HG02852 (cell line): Measurements from ENCODE around the gene COX7A1.
"Not testable (repeated sequence)": the region's sequence is repeated elsewhere in the genome, so short reads cannot be mapped to it uniquely, and the experiment has no call there.

Experiments
- ATAC-seq: cut with Tn5 transposase; IDR thresholded peaks from one replicate; pipeline ENCODE4 v1.9.1; 2021; ENCODE audit warnings: mild to moderate bottlenecking, moderate library complexity; ENCODE audit not compliant: unreplicated experiment

Gene COX7A1

DNA sequence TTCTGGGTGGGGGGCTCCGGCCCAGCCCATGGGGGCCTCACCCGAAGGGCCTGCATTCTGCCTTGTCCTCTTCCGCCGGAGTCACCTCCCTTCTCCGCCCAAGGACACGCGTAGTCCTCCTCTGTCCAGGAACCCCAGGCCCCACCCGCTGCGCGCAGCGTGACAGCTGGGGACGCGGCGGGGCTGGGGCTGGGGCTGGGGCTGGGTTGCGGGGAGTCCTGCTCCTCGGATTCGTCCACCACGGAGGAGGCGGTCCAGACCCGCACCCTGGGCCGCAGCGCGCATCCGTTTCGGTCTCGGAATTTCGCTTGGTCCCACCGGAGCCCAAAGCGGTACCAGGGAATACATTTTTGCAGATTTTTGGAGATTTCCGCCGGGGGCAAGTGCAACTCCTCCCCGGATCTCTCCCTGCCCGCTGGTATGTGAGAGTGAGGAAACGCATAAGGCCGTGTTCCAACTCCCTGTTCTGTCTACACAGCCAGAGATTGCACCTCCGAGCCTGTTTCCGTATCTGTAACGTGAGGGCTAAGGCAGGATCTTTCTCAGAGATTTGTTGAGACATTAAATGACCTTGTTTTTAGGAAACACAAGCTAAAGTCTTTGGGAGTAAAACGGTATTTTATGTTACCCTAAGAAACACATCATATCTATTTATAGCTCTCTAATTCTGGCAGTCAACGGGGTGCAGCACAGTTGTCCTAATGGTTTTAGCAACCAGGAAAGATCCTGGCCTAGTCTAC, at the start of gene COX7A1:
Gene COX7A1 (minus strand): TSS at position 96 of the 740 bp plus-strand sequence. CDS start 40 bp downstream, at position 56.
- no peak for ATAC-seq

DNA sequence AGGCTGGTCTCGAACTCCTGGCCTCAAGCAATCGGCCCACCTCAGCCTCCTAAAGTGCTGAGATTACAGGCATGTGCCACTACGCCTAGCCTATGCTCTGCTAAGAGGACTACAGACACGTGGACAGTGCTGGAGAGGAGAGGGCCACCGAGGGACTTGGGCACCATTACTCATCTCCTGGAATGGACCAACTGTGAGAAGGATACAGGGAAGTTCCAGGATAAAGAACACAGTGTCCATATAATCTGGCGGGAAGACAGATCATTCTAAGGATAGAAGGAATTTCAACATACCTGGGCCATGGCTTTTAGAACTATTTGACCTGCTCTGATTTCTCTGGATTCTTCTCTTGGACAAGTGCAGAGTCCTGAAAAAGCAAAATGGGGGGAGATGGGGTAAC, 49.4 kb upstream of the COX7A1 start:
- no peak for ATAC-seq

DNA sequence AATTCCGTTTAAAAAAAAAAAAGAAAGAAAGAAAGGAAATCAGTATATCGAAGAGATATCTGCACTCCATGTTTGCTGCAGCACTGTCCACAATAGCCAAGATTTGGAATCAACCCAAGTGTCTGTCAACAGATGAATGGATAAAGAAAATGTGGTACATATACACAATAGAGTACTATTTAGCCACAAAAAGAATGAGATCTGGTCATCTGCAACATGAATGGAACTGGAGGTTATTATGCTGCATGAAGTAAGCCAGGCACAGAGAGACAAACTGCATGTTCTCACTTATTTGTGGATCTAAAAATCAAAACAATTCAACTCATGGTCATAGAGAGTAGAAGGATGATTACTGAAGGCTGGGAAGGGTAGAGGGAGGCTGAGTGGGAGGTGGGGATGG, 45.9 kb upstream of the COX7A1 start:
- no peak for ATAC-seq

DNA sequence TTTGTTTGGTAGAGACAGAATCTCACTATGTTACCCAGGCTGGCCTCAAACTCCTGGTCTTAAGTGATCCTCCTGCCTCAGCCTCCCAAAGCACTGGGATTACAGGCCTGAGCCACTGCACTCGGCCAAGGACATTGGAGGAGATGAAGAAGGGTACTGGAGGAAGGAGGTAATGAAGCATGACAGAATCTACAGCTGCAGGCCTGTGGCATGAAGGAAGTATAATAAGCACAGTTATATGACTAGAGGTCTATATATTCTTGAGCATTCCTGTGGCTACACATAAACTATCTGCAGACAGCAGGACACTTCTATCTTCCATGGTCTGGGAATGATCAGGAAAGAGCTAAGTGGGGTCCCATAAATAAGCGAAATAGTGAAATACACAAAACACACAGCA, 44.0 kb upstream of the COX7A1 start:
- ATAC-seq = no peak

DNA sequence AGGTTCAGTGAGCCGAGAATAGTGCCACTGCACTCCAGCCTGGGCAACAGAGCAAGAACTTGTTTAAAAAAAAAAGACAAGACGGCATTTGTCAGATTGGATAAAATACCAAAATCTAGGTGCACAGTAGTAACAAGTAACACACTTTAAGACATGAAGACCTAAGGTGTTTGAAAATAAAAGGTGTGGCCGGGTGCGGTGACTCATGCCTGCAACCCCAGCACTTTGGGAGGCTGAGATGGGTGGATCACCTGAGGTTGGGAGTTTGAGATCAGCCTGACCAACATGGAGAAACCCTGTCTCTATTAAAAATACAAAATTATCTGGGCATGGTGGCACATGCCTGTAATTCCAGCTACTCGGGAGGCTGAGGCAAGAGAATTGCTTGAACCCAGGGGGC, 34.5 kb upstream of the COX7A1 start:
- ATAC-seq = not testable (repeated sequence)

DNA sequence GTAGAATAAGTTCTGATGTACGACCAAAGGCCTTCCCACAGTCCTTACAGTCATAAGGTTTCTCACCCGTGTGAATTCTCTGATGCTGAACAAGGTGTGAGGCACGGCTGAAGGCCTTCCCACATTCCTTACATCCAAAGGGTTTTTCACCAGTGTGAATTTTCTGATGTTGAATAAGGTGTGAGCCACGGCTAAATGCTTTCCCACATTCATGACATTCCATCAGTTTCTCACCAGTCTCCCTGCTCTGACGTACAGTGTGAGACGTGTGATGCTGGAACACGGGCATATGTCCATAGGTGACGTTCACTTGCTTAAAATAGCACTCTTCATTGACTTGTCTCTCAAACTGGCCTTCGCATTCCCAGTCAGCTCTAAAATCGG, 31.0 kb upstream of the COX7A1 start:
- no peak for ATAC-seq

DNA sequence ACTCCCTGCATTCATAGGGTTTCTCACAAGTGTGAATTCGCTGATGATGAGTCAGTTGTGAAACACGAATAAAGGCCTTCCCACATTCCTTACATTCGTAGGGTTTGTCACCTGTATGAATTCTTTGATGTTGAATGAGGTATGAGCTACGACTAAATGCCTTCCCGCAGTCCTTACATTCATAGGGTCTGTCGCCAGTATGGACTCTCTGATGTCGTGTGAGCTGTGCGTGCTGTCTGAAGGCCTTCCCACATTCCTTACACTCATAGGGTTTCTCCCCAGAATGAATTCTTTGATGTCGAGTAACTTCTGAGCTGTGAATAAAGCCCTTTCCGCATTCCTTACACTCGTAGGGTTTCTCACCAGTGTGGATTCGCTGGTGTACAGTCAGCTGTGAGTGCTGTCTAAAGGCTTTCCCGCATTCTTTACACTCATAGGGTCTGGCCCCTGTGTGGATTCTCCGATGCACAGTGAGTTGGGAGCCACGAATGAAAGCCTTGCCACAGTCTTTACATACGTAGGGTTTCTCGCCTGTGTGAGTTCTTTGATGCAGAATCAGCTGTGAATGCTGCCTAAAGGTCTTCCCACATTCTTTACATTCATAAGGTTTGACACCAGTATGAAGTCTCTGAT, 30.5 kb upstream of the COX7A1 start:
- no peak for ATAC-seq

DNA sequence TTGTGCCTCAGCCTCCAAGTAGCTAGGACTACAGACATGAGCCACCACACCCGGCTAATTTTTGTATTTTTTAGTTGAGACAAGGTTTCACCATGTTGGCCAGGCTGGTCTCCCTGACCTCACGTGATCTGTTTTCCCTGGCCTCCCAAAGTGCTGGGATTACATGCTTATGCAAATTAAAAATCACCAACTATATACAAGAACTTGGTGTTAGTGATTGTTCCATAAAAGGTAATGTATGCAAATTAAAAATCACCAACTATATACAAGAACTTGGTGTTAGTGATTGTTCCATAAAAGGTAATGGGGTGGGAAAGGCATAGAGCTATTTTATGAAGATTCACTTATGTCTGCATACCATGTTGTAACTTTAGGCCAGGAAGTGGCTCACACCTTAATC, 26.8 kb upstream of the COX7A1 start:
- not testable (repeated sequence) for ATAC-seq

DNA sequence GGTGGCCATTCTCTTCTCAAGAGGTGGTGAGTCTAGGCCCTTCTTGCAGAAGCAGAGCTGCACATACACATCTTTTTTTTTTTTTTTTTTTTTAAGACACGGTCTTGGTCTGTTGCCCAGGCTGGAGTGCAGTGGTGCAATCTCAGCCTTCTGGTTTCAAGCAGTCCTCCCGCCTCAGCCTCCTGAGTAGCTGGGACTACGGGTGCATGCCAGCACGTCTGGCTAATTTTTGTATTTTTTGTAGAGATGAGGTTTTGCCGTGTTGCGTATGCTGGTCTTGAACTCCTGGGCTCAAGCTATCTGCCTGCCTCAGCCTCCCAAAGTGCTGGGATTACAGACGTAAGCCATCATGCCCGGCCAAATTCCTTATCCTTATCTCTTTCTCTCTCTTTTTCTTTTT, 21.6 kb upstream of the COX7A1 start:
- ATAC-seq = not testable (repeated sequence)

DNA sequence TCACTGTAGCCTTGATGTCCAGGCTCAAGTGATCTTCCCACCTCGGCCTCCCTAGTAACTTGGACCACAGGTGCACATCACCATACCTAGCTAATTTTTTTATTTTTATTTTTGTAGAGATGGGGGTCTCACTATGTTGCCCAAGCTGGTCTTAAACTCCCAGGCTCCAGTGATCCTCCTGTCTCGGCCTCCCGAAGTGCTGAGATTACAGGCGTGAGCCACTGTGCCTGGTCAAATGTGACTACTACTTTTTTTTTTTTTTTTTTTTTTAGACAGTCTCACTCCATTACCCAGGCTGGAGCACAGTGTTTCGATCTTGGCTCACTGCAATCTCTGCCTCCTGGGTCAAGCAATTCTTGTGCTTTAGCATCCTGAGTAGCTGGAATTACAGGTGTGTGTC, 20.6 kb upstream of the COX7A1 start:
- ATAC-seq = no peak

DNA sequence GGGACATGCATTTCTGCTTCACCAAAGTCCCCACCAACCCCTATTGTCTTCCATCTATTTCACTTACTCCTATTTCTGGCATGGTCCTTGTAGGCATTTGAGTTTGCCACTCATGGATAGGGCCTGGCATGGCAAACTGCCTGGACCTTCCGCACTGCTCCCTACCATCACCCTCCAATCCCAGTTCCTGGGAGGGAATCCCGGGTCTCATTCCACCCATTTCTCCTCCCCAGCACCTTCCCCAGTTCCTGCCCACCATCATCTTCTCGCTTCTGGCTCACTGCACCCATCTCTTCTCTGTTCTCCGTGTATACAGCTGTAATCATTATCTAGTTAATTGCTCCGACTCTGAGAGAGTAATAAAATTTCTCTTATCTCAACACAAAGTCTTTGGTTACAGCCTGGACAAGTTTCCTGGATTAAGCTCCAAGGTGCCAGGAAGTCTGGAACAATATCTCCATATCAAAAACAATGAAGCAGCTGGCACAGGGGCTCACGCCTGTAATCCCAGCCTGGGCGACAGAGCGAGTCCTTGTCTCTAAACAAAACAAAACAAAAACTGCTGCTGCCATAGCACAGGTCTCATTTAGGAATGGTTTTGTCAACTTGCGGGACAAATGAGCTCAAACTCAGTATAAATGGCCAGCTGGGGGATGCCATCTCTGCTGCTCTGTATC, 17.0 kb upstream of the COX7A1 start:
- no peak for ATAC-seq

DNA sequence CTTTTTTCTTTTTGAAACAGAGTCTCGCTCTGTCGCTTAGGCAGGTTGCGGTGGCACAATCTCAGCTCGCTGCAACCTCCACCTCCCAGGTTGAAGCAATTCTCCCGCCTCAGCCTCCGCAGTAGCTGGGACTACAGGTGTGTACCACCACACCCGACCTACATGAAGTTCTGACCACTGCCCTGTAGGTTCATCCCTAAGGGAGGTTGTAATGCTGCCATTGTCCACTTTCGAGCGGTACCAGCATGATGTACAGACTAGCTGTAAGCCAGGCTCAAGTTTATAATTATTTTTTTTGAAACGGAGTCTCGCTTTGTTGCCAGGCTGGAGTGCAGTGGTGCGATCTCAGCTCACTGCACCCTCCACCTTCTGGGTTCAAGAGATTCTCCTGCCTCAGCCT, 11.6 kb upstream of the COX7A1 start:
- ATAC-seq = no peak

DNA sequence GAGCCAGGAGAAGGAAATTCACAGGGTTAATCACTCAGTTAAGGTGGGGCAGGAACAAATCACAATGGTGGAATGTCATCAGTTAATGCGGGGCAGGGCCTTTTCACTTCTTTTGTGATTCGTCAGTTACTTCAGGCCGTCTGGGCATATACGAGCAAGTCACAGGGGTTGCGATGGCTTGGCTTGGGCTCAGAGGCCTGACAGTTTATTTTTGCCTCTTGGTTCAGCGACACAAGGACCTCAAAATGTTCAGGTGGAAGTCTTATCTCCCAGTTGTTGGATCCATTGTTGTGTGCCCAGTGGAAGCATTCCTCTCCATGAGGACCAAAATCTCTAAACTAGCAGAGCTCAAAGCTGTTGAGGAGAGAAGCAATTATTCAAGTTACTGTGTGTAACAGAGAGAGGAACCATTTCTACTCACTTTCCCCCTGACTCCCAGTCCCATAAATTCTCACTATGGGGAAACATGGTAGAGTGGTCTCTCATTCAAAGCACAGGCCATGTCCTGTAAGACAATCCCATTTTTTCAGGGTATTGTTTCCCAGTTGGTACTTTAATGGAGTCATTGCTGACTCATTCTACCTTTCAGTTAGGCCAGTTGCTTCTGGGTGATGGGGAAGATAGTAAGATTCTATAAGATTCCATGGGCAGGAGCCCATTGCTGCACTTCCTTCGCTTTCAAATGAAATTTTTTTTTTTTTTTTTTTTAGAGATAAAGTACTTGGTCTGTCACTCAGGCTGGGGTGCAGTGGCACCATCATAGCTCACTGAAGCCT, 8.8 kb upstream of the COX7A1 start:
- ATAC-seq = no peak

DNA sequence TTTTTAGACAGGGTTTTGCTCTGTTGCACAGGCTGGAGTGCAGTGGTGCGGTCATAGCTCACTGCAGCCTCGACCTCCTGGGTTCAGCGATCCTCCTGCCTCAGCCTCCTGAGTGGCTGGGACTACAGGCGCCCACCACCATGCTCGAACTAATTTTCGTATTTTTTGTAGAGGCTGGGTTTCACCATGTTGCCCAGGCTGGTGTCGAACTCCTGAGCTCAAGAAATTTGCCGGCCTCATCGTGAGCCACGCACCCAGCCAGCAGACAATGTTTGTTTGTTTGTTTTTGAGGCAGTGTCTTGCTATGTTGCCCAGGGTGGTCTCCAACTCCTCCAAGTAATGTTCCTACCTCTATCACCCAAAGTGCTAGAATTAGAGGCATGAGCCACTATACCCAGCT, 879 bp upstream of the COX7A1 start:
- no peak for ATAC-seq

DNA sequence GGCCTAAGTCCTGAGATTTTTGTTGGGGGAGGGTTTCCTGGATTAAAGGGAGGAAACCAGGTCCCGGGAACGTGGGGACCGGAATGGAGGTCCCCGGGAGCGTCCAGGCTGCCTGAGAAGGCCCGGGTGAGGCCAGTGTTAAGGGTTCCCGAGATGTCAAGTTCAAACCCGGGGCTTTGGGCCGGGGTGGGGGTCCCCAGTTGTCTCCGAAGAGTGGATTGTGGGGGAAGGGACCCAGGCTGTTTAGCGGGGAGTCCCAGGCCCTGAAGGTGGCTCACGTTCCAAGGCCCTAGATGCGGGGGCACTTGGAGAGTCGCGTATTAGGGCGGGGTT, 262 bp downstream of the COX7A1 start:
- no peak for ATAC-seq

DNA sequence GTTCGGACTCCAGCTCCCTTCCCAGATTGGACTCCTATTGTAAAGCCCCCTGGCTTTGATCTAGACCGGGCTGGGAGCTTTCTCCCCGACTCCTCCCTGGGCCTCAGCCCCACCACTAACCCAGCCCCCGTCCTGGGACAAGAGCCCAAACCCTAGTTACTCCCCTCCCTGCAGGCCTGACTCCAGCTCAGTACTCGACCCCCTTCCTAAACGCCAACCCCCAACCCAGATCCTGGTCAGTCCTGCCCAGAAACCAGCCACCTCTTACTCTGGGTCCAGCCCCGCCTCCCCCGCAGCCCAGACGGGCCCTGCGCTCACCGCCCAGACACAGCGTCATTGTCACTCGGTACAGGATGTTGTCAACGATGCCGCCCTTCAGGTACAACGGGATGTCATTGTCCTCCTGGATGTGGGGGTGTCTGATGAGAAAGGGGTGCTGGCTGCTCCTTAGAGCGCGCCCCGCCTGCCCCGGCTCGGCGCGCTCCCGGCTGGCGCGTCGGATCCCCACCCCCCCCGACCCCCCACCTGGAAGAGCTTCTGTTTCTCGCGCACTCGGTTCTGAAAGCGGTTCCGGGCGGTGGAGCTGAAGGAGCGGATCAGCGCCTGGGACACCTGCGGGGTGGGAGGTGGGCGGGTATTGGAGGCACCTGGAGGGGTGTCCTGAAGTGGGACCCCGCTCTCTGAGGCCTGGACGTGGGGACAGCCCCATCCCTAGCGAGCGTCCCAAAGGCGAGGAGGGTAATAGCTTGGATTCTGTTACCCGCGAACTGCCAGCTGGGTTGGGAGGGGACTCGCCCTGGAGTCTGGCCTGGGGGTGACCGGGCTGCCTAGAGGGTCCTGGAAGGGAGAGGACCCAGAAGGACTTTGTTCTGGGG, 866 bp downstream of the COX7A1 start:
- no peak for ATAC-seq

DNA sequence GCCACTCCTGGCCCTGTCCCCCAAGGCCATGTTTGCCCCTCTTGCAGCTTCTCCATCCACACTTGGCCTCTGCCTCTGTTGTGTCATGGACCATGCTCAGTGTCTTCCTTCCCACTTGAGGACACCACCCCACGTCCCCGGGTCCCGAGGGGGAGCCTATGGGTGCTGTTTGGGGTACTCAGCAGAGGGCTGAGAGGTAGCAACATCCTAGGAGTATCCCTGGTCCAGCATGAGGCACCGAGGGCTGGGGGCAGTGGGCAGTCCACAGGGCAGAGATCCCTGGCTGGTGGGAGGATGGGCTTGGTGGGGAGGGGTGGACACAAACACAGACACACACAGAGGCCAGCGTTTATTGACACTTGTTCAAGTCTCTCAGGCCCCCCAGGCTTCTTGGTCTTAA, 1.7 kb downstream of the COX7A1 start:
- ATAC-seq = no peak

DNA sequence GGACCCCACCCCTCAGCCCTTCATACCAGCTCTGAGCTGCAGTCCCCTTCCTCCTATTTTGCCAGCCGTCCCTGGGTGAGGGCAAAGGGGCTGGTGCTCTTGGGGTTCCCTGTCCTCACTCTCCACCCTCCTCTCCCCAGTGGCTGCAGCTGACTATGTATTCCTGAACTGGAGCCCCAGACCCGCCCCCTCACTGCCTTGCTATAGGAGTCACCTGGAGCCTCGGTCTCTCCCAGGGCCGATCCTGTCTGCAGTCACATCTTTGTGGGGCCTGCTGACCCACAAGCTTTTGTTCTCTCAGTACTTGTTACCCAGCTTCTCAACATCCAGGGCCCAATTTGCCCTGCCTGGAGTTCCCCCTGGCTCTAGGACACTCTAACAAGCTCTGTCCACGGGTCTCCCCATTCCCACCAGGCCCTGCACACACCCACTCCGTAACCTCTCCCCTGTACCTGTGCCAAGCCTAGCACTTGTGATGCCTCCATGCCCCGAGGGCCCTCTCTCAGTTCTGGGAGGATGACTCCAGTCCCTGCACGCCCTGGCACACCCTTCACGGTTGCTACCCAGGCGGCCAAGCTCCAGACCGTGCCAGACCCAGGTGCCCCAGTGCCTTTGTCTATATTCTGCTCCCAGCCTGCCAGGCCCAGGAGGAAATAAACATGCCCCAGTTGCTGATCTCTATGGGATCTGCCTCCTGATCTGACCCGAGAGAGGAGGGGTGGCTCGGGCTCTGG, 2.4 kb downstream of the COX7A1 start:
- no peak for ATAC-seq

DNA sequence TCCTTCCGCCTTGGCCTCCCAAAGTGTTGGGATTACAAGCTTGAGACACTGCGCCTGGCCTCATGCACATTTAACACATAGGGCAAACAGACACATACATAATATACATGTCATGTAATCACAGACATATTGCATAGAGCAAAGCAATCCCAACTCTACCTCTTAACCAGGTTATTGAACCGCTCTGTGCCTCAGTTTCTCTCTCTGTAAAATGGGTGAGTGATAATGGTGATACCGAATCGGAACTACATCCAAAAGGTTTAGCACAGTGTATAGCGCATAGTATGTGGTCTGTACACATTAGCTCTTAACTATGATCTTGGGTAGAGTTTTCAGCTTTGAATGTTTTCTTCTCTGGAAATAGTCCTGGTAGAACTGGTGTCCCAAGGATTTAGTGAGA, 7.6 kb downstream of the COX7A1 start:
- ATAC-seq = no peak

DNA sequence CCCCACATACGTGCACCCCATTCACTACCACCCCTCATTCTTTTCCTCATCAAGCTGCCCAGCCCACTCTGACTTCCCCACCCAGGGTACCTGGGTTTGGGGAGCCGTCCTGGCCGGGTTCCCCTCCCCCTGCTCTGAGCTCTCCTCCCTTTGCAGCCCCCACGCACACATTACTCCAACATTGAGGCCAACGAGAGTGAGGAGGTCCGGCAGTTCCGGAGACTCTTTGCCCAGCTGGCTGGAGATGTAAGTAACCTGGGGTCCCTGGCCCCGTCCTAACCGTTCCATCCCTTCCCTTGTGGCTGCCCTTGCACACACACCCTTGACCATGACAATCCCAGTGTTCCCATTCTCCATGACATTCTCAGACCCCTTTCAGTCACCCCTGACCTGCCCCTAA, 9.8 kb downstream of the COX7A1 start:
- ATAC-seq = no peak
